Stimulated activated CD4-positive, alpha-beta T cell treated with anti-CD3 and anti-CD28 coated beads, Interleukin-2, amount 100 ng/mL, for 24 hours (primary cell): Measurements from ENCODE around the gene CSH2.

Experiments used
- DNase-seq, 2 donors: peaks; one replicate each; pipeline ENCODE4 v3.0.0-alpha.2; 2020

Gene CSH2

GRCh38 chr17:63850401-63850800, 23.1 kb downstream of the CSH2 start:
- no peak for DNase-seq

GRCh38 chr17:63848834-63849689, 24.4 kb downstream of the CSH2 start:
- peak; percentile 97 to 99 for DNase-seq

GRCh38 chr17:63847525-63848249, 25.8 kb downstream of the CSH2 start:
- DNase-seq, result no peak

- no peak for DNase-seq
Measured at GRCh38 chr17:63845509-63845908, 28.0 kb downstream of the CSH2 start.

GRCh38 chr17:63843910-63844677, 29.4 kb downstream of the CSH2 start:
- no peak for DNase-seq

GRCh38 chr17:63843387-63843888, 30.0 kb downstream of the CSH2 start:
- peak in 1 of 2 donors; percentile 45 for DNase-seq

GRCh38 chr17:63842540-63843386, 30.7 kb downstream of the CSH2 start, which contains the start of gene SMARCD2:
TSS of gene SMARCD2 (minus strand) at chr17:63842685. CDS start at chr17:63842674, 11 bp downstream.
- DNase-seq, result peak; percentile 99

- DNase-seq, result peak; percentile 48 to 54
Measured at GRCh38 chr17:63842173-63842539, 31.3 kb downstream of the CSH2 start.

GRCh38 chr17:63841350-63842172, 31.9 kb downstream of the CSH2 start:
- DNase-seq, result peak in 1 of 2 donors; percentile 34

GRCh38 chr17:63840591-63841349, 32.7 kb downstream of the CSH2 start:
- DNase-seq, result no peak

- DNase-seq, result no peak
Measured at GRCh38 chr17:63838631-63839171, 34.8 kb downstream of the CSH2 start.

GRCh38 chr17:63837962-63838600, 35.4 kb downstream of the CSH2 start:
- DNase-seq, result no peak

GRCh38 chr17:63837480-63837879, 36.0 kb downstream of the CSH2 start:
- no peak for DNase-seq

GRCh38 chr17:63836811-63837210, 36.7 kb downstream of the CSH2 start:
- DNase-seq, result no peak

- no peak for DNase-seq
Measured at GRCh38 chr17:63835167-63835720, 38.2 kb downstream of the CSH2 start.

GRCh38 chr17:63834431-63835166, 38.9 kb downstream of the CSH2 start:
- peak; percentile 47 to 75 for DNase-seq

GRCh38 chr17:63833741-63834373, 39.6 kb downstream of the CSH2 start:
- no peak for DNase-seq
